ENCODE measurements around the gene NBPF3. TPM values are rescaled to one million over a fixed set of nuclear protein-coding genes. Genes with fewer than 3 reads are reported as not detected.
"Not testable (repeated sequence)": the region's sequence is repeated elsewhere in the genome, so short reads cannot be mapped to it uniquely, and the experiment has no call there.

NBPF3 gene
- total and polyA plus RNA-seq, 5 donors = 1.9 to 7.9 (median 4.8) TPM

- Histone ChIP-seq H3K4me3 (ENCODE audit: low read length) (no peak overlapping the region), H3K9me3 (ENCODE audit: control insufficient read depth, low read length) (no peaks in the 10 kb centered on the region), H3K4me1 (ENCODE audit: control insufficient read depth, insufficient read depth, low read length) (peaks cover 8% of the 10 kb centered on the region), H3K27me3 (ENCODE audit: control insufficient read depth, insufficient read depth) (no peaks in the 10 kb centered on the region), H3K27ac (ENCODE audit: low read length) (no peak overlapping the region)
- 59% methylated on average over 12 of the region's 12 CpGs for WGBS
- DNase-seq = peak in 1 of 3 donors; percentile 57
- intact Hi-C loops (cut with DNase I) = loop anchor here in 3 of 4 donors (5.0 to 10.0 kb wide), 2 partner anchors 62 to 145 kb away; no protein-coding TSS in a partner anchor
- peak in 1 of 2 donors; percentile 2 for ATAC-seq
Measured at GRCh38 chr1:21510113-21510493, 70.2 kb downstream of the NBPF3 start.

GRCh38 chr1:21510885-21511578, 71.1 kb downstream of the NBPF3 start:
- H3K4me1 ChIP-seq (ENCODE audit: control insufficient read depth, insufficient read depth, low read length) = peaks cover 8% of the 10 kb centered on the region
- H3K27me3 ChIP-seq (ENCODE audit: control insufficient read depth, insufficient read depth) = no peaks in the 10 kb centered on the region
- no peak overlapping the region for H3K4me3 ChIP-seq (ENCODE audit: low read length)
- intact Hi-C loops (cut with DNase I) = loop anchor here in 3 of 4 donors (5.0 to 10.0 kb wide), 2 partner anchors 61 to 144 kb away; no protein-coding TSS in a partner anchor
- no peak overlapping the region for H3K27ac ChIP-seq (ENCODE audit: low read length)
- WGBS = 77% methylated on average over 9 of the region's 9 CpGs
- ATAC-seq = no peak
- DNase-seq = no peak
- no peaks in the 10 kb centered on the region for H3K9me3 ChIP-seq (ENCODE audit: control insufficient read depth, low read length)

GRCh38 chr1:21511579-21512522, 71.9 kb downstream of the NBPF3 start:
- no peak overlapping the region for H3K4me3 ChIP-seq (ENCODE audit: low read length)
- no peaks in the 10 kb centered on the region for H3K9me3 ChIP-seq (ENCODE audit: control insufficient read depth, low read length)
- DNase-seq (peak; percentile 74 to 88 (median 88)), ATAC-seq (peak; percentile 8 to 63)
- 68% methylated on average over 11 of the region's 11 CpGs for WGBS
- intact Hi-C loops (cut with DNase I) = loop anchor here in 3 of 4 donors (5.0 to 10.0 kb wide), 2 partner anchors 60 to 143 kb away; no protein-coding TSS in a partner anchor
- peak overlapping the region; percentile 48 for H3K27ac ChIP-seq (ENCODE audit: low read length)
- H3K4me1 ChIP-seq (ENCODE audit: control insufficient read depth, insufficient read depth, low read length) = peaks cover 8% of the 10 kb centered on the region
- H3K27me3 ChIP-seq (ENCODE audit: control insufficient read depth, insufficient read depth) = no peaks in the 10 kb centered on the region

- peaks cover 8% of the 10 kb centered on the region for H3K4me1 ChIP-seq (ENCODE audit: control insufficient read depth, insufficient read depth, low read length)
- H3K4me3 ChIP-seq (ENCODE audit: low read length) = no peak overlapping the region
- no peaks in the 10 kb centered on the region for H3K27me3 ChIP-seq (ENCODE audit: control insufficient read depth, insufficient read depth)
- ATAC-seq = no peak
- no peak overlapping the region for H3K27ac ChIP-seq (ENCODE audit: low read length)
- WGBS = 86% methylated on average over 5 of the region's 5 CpGs
- DNase-seq = no peak
- H3K9me3 ChIP-seq (ENCODE audit: control insufficient read depth, low read length) = no peaks in the 10 kb centered on the region
- intact Hi-C loops (cut with DNase I) = loop anchor here in 3 of 4 donors (5.0 to 10.0 kb wide), 2 partner anchors 58 to 141 kb away; no protein-coding TSS in a partner anchor
Measured at GRCh38 chr1:21514245-21514644, 74.3 kb downstream of the NBPF3 start.

GRCh38 chr1:21517161-21517589, 77.2 kb downstream of the NBPF3 start:
- Histone ChIP-seq H3K27ac (ENCODE audit: low read length) (no peak overlapping the region), H3K27me3 (ENCODE audit: control insufficient read depth, insufficient read depth) (no peaks in the 10 kb centered on the region), H3K9me3 (ENCODE audit: control insufficient read depth, low read length) (no peaks in the 10 kb centered on the region), H3K4me1 (ENCODE audit: control insufficient read depth, insufficient read depth, low read length) (no peaks in the 10 kb centered on the region), H3K4me3 (ENCODE audit: low read length) (no peak overlapping the region)
- DNase-seq (no peak), ATAC-seq (no peak)
- WGBS = 83% methylated on average over 3 of the region's 3 CpGs
- intact Hi-C loops (cut with DNase I) = loop anchor here in 3 of 4 donors (5.0 to 10.0 kb wide), 2 partner anchors 138 to 145 kb away; no protein-coding TSS in a partner anchor

GRCh38 chr1:21517660-21518480, 77.9 kb downstream of the NBPF3 start:
- H3K9me3 ChIP-seq (ENCODE audit: control insufficient read depth, low read length) = no peaks in the 10 kb centered on the region
- no peaks in the 10 kb centered on the region for H3K4me1 ChIP-seq (ENCODE audit: control insufficient read depth, insufficient read depth, low read length)
- H3K27ac ChIP-seq (ENCODE audit: low read length) = no peak overlapping the region
- DNase-seq (no peak), ATAC-seq (no peak)
- no peaks in the 10 kb centered on the region for H3K27me3 ChIP-seq (ENCODE audit: control insufficient read depth, insufficient read depth)
- no peak overlapping the region for H3K4me3 ChIP-seq (ENCODE audit: low read length)
- intact Hi-C loops (cut with DNase I) = loop anchor here in 3 of 4 donors (5.0 to 10.0 kb wide), 2 partner anchors 137 to 144 kb away; no protein-coding TSS in a partner anchor
- WGBS = 83% methylated on average over 13 of the region's 13 CpGs

GRCh38 chr1:21518774-21519455, 79.0 kb downstream of the NBPF3 start:
- intact Hi-C loops (cut with DNase I) = loop anchor here in 3 of 4 donors (5.0 to 10.0 kb wide), 2 partner anchors 136 to 143 kb away; no protein-coding TSS in a partner anchor

GRCh38 chr1:21519486-21520070, 79.6 kb downstream of the NBPF3 start:
- 93% methylated on average over 11 of the region's 11 CpGs for WGBS
- ATAC-seq; H3K4me1 ChIP-seq (ENCODE audit: control insufficient read depth, insufficient read depth, low read length); H3K27me3 ChIP-seq (ENCODE audit: control insufficient read depth, insufficient read depth); H3K27ac ChIP-seq (ENCODE audit: low read length); H3K4me3 ChIP-seq (ENCODE audit: low read length); DNase-seq; H3K9me3 ChIP-seq (ENCODE audit: control insufficient read depth, low read length): not testable (repeated sequence)
- intact Hi-C loops (cut with DNase I) = loop anchor here in 3 of 4 donors (5.0 to 10.0 kb wide), 2 partner anchors 135 to 143 kb away; no protein-coding TSS in a partner anchor

More at GRCh38 chr1:21518774-21519455, 79.0 kb downstream of the NBPF3 start:
- no peak overlapping the region for H3K27ac ChIP-seq (ENCODE audit: low read length)
- WGBS = 91% methylated on average over 16 of the region's 16 CpGs
- H3K4me3 ChIP-seq (ENCODE audit: low read length) = no peak overlapping the region
- H3K9me3 ChIP-seq (ENCODE audit: control insufficient read depth, low read length) = no peaks in the 10 kb centered on the region
- DNase-seq (no peak), ATAC-seq (no peak)
- H3K27me3 ChIP-seq (ENCODE audit: control insufficient read depth, insufficient read depth) = no peaks in the 10 kb centered on the region
- H3K4me1 ChIP-seq (ENCODE audit: control insufficient read depth, insufficient read depth, low read length) = no peaks in the 10 kb centered on the region

- DNase-seq (no peak), ATAC-seq (peak; percentile 51 to 60)
- no peak overlapping the region for H3K27ac ChIP-seq (ENCODE audit: low read length)
Measured at GRCh38 chr1:21520899-21521716, 81.2 kb downstream of the NBPF3 start.

More at GRCh38 chr1:21520899-21521716, 81.2 kb downstream of the NBPF3 start:
- Histone ChIP-seq H3K4me3 (ENCODE audit: low read length) (no peak overlapping the region), H3K9me3 (ENCODE audit: control insufficient read depth, low read length) (no peaks in the 10 kb centered on the region), H3K4me1 (ENCODE audit: control insufficient read depth, insufficient read depth, low read length) (peaks cover 5% of the 10 kb centered on the region), H3K27me3 (ENCODE audit: control insufficient read depth, insufficient read depth) (no peaks in the 10 kb centered on the region)
- WGBS = 80% methylated on average over 16 of the region's 16 CpGs
- intact Hi-C loops (cut with DNase I) = no loop called here

All from right cardiac atrium (tissue), 5 donors.